GM19035 (cell line): ENCODE results near the gene TTC34.

Experiments used
- ATAC-seq: cut with Tn5 transposase; IDR thresholded peaks from one replicate; pipeline ENCODE4 v1.9.1; 2021; ENCODE audit not compliant: unreplicated experiment

The TTC34 gene

GRCh38 chr1:2801535-2802291 lies at the start of gene TTC34:
Gene TTC34 (minus strand): TSS chr1:2801693. CDS start chr1:2800827, 866 bp downstream.
- no peak for ATAC-seq

- ATAC-seq = no peak
Measured at GRCh38 chr1:2850502-2850901, 49.0 kb upstream of the TTC34 start.

- no peak for ATAC-seq
Measured at GRCh38 chr1:2848006-2848670, 46.6 kb upstream of the TTC34 start.

GRCh38 chr1:2847086-2847985 lies 45.8 kb upstream of the TTC34 start:
- no peak for ATAC-seq

GRCh38 chr1:2845869-2846268 lies 44.4 kb upstream of the TTC34 start:
- no peak for ATAC-seq

GRCh38 chr1:2840036-2840809 lies 38.7 kb upstream of the TTC34 start:
- no peak for ATAC-seq

- no peak for ATAC-seq
Measured at GRCh38 chr1:2837823-2838222, 36.3 kb upstream of the TTC34 start.

GRCh38 chr1:2837316-2837715 lies 35.8 kb upstream of the TTC34 start:
- ATAC-seq = no peak

GRCh38 chr1:2836333-2836970 lies 35.0 kb upstream of the TTC34 start:
- ATAC-seq = no peak

- ATAC-seq = no peak
Measured at GRCh38 chr1:2835650-2836159, 34.2 kb upstream of the TTC34 start.

- no peak for ATAC-seq
Measured at GRCh38 chr1:2834741-2835564, 33.5 kb upstream of the TTC34 start.

- no peak for ATAC-seq
Measured at GRCh38 chr1:2834146-2834475, 32.6 kb upstream of the TTC34 start.

- ATAC-seq = no peak
Measured at GRCh38 chr1:2833454-2834145, 32.1 kb upstream of the TTC34 start.

GRCh38 chr1:2832506-2833453 lies 31.3 kb upstream of the TTC34 start:
- no peak for ATAC-seq

- no peak for ATAC-seq
Measured at GRCh38 chr1:2831596-2832212, 30.2 kb upstream of the TTC34 start.

GRCh38 chr1:2830761-2831425 lies 29.4 kb upstream of the TTC34 start:
- ATAC-seq = no peak
